CD4-positive, alpha-beta T cell treated with Interleukin-10 for 1 hour (primary cell): Measurements from ENCODE around the gene INTS6.

ENCODE experiments used
- DNase-seq: peaks from one replicate; pipeline ENCODE4 v3.0.0-alpha.2; 2020

Gene INTS6

DNA sequence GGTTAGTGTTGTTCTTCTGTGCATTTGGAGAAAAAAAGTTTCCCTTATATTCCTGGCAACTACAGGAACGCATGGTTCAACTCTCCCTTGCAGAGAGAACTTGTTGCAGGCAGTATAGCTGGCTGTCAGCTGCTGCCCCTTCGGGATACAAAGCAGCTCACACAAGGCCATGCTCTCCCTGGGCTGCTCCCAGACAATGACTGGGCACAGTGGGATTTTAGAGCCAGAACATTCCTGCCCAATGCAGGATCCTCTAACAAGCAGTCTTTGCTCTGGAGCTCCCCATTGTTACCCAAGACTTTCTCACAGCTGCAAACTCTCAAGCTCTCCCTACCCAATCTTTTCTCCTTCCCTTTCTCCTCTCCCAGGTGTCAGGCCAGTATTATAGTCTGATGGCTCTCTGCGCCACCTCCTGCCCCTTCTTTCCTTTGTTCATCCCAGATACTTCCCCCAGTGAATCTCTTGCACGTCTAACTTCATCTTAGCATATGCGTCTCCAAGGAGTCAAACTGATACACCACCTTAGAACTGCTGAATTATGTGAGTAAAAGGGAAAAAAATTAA lies 140.8 kb downstream of the INTS6 start:
- DNase-seq = no peak
